NCI-H446 (cell line): ENCODE measurements around the gene TRIP10.
"Not testable (repeated sequence)": the region's sequence is repeated elsewhere in the genome, so short reads cannot be mapped to it uniquely, and the experiment has no call there.

ENCODE experiments used
- DNase-seq, 2 experiments: peaks; one replicate each; lab custom pipeline; 2025; lab: John Stamatoyannopoulos, UW

The TRIP10 gene, protein sequence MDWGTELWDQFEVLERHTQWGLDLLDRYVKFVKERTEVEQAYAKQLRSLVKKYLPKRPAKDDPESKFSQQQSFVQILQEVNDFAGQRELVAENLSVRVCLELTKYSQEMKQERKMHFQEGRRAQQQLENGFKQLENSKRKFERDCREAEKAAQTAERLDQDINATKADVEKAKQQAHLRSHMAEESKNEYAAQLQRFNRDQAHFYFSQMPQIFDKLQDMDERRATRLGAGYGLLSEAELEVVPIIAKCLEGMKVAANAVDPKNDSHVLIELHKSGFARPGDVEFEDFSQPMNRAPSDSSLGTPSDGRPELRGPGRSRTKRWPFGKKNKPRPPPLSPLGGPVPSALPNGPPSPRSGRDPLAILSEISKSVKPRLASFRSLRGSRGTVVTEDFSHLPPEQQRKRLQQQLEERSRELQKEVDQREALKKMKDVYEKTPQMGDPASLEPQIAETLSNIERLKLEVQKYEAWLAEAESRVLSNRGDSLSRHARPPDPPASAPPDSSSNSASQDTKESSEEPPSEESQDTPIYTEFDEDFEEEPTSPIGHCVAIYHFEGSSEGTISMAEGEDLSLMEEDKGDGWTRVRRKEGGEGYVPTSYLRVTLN

GRCh38 chr19:6739390-6739882 lies at the start of gene TRIP10:
TRIP10 (plus strand) TSS chr19:6739680; CDS start chr19:6739762, 82 bp downstream.
- DNase-seq: peak; percentile 69 to 88

DNA sequence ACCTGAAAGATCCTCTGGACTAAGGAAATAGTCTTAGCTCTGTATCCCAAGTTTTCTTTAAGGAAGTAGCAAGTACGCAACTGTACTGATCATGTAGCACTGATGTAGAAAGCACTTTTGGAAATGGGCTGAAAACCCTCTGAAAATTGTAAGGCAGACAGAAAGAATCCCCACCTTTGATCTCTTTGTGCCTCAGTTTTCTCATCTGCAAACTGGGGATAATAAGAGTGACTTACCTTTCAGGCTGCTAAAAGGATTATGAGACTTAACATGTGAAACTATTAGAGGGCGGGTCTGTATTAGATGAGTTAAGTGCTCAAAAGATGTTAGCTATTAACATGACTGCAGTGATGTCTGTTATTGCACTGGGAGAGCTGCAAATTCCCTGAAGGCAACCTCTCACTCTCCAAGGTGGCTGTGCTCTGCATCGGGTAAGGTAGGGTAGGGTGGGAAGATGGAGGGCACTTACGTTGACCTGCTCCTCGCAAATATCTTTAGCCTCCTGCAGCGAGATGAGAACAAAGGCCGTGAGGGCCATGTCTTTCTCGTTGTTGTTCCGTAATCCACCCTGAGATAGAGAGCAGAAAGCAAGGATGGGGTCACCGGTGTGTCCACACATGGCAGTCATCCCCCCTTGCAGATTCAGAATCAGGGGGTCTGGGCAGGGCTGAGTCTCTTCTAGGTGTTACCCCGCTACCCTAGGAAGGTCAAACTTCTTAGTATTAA lies 49.2 kb upstream of the TRIP10 start:
- DNase-seq: no peak

DNA sequence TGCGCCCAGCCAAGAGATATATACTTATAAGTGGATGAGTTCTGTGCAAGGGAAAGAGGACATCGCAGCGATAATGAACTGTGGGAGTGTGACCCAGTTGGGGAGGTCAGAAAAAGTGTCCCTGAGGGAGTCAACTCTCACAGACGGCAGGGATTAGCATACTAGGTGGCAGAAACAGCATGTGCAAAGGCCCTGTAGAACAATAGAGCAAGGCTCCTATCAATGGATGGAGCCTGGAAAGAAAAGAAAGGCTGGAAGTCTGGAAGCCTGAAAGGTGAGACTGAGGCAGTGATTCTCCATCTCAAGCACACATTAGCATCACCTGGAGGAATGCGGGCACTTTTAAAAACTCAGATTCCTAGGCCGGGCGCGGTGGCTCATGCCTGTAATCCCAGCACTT lies 48.1 kb upstream of the TRIP10 start:
- DNase-seq: no peak

DNA sequence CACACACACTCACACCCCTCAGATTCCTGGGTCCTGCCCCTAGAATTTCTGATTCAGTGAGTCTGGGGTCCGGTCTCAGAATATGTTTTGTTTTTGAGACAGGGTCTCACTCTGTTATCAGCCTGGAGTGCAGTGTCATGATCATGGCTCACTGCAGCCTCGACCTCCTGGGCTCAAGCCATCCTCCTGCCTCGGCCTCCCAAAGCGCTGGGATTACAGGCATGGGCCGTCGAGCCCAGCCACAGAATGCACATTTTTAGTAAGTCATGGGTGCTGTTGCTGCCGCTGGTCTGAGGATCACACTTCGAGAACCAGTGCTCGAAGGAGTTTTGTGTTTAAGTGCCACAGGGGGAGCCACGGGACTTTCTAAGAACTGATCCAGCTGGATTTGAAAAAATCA lies 47.5 kb upstream of the TRIP10 start:
- no peak for DNase-seq

DNA sequence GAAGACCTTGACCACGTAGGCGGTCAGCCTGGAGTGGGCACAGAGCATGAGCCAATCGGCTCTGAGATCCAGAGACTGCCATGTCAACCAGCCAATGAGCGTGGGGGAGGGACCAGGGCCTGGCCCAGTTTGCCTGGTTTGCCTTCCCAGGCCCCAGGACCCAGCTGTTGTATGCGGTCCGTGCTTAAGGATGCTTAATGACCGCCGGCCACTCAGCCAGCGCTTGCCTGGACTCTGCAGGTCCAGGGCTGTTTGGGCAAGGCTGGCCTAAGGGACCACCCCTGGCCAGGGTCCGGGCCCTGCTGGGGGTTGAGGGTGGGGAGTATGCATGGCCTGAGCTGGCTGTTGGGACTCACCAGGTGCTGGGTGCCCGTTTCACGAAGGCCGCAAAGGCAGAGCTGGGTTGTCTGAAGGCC lies 46.4 kb upstream of the TRIP10 start:
- no peak for DNase-seq

- DNase-seq: no peak
Measured at GRCh38 chr19:6693681-6694080, 45.8 kb upstream of the TRIP10 start.

DNA sequence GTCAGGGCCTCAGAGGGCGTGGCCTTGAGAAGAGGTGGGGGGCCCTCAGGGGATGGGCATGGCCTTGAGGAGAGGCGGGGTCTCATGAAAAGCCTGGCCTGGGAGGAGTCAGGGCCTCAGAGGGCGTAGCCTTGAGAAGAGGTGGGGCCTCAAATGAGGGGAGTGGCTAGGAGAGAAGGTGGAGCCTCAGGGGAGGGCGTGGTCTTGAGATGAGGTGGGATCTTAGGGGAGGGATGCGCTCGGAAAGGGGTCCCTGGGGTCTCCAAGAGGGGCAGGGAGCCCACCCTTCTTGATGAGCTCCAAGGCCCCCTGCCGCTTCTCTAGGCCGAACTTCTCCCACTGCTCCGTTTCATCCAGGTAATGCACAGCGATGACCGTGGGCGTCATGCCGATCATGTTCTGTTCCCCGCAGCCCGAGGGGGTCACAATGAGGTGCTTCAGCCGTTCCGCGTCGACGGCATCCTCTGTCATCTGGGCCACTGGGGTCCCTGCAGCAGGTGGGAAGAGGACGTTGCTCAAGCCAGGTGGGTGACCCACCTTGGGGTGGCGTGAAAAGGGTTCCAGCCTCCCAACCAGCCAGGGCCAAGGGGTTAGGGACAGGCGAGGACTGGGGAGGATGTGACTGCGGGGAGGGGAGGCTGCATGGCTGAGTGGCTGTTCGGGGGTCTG lies 45.2 kb upstream of the TRIP10 start:
- DNase-seq: no peak

- DNase-seq: no peak
Measured at GRCh38 chr19:6696239-6696820, 43.1 kb upstream of the TRIP10 start.

DNA sequence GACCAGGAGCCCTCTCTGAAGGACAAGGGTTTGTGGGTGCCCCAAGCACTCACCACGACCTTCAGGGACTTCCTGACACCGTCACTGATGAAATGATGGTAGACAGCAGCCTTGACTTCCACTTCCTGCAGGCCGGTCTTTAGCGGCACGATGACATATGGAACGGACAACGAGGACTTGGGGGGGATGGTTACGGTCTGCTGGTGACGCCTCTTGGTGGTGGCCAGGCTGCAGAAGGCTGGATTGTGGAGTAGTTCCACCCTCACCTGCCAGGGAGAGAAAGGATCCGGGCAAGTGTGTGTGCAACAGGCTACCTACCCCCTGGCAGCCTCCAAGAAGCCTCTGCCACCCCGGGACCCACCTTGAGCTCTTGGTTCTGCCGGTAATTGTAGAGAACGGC lies 42.2 kb upstream of the TRIP10 start:
- DNase-seq: no peak

GRCh38 chr19:6699935-6700334 lies 39.5 kb upstream of the TRIP10 start:
- DNase-seq: no peak

DNA sequence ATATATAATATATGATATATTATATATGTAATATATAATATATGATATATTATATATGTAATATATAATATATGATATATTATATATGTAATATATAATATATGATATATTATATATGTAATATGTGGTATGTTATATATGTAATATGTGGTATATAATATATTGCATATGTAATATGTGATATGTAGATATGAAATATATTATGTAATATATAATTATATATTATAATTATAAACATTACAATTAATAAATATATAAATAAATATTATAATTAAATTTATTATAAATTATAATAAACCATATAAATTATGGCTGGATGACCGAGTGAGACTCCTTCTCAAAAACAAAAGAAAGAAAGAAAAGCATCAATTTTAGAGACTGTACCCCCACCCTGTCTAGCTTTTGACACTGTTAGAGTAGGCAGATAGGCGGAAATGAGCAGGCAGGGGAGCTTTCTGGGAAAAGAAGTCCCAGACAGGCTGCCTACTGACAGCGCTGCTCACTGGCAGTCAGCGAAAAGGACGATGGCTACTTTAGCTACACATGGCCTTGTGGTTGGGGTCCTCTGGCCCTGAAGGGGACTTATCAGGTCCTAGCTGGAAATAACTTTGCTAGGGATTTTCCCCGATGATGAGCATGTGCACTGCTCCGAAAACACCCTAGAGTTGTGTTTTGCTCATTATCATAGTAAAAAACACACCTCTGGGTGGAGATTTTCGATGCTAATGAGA lies 38.7 kb upstream of the TRIP10 start:
- DNase-seq: no peak

DNA sequence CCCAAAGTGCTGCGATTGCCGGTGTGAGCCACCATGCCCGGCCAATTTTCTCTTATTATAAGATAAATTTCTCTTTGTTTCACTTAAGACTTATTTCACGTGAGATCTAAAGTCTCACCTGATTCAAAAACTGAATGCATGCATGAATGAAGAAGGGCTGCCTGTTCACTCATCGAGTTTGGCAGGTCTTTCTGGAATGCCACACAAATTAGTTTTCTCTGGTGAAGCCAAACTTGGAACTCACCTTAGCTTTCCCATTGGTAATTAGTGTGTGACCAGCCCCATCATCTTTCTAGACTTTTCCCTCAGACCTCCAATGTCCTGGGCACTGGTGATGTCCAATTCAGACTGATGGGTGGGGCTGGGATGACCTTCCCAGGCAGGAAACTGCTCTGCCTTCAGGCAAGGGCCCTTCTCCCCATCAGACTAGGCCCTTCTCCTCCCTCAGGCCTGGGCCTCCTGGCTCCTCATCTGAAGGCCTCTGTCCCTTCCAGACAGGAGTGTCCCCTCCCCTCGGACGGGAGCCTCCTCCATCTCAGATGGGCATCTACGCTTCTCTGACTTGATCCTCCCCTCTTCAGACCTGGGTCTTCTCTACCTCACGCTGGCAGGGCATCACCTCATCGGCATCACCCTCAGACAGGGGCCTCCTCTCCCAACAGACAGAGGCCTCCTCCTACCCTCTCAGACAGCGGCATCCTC lies 33.4 kb upstream of the TRIP10 start:
- DNase-seq: no peak

GRCh38 chr19:6706633-6706958 lies 32.9 kb upstream of the TRIP10 start:
- DNase-seq: no peak

DNA sequence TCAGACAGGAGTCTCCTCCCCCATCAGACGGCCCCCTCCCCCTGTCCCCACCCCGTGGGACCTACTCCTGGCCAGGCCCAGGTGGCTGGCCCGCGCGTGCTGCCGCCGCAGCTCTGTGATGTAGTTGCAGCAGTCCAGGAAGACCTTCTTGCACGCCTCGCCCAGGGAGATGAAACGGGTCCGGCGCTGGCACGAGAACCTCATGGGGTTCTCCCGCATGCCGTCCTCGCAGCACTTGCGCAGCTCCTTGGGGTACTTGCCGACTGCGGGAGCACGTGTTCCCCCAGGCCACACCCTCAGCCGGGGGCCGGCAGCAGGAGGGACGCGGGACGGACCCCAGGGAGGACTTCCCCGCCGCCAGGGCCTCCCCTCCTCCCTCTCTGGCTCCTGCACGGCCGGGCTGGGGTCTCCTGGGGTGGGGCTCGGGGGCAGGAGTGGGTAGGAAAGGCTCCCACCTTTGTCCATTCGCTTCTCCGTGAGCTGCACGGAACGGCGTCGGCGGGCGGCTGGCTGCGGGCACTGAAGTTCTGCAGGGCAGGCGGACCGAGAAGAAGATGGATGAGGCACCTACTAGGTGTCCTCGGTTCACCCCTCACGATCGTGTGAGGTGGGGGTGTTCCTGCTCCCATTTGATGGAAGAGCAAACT lies 32.3 kb upstream of the TRIP10 start:
- no peak for DNase-seq

DNA sequence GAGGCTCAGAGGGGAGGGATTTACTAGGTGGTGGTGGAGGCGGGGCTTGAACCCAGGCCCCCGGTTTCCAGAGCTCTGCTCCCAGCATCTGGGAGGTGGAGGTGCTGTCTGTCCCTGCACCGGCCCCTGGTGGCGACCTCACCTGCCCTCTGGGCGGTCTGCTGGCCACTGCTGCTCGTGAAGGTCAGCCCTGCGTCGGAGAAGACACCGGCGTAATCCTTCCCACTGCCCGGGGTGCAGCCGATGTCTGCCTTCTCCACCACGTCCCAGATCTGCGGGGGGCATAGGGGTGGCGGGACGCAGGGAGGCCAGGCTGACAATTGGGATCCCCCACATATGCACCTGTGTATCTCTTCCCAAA lies 31.8 kb upstream of the TRIP10 start:
- DNase-seq: no peak

- DNase-seq: no peak
Measured at GRCh38 chr19:6708346-6708745, 31.1 kb upstream of the TRIP10 start.

DNA sequence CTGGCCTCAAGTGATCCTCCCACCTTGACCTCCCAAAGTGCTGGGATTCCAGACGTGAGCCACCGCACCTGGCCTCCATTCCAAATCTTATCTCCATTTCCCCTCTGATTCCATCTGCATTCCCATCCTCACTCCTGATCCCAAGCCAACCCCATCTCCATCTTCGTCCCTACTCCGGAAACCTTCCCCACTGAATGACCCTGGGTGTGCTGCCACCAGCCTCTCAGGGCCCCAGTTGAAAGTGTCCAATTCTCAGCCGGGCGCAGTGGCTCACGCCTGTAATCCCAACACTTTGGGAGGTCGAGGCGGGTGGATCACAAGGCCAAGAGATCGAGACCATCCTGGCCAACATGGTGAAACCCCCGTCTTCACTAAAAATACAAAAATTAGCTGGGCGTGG lies 30.6 kb upstream of the TRIP10 start:
- not testable (repeated sequence) for DNase-seq

GRCh38 chr19:6709549-6709948 lies 29.9 kb upstream of the TRIP10 start:
- no peak for DNase-seq

- DNase-seq: no peak
Measured at GRCh38 chr19:6710273-6711077, 29.0 kb upstream of the TRIP10 start.

DNA sequence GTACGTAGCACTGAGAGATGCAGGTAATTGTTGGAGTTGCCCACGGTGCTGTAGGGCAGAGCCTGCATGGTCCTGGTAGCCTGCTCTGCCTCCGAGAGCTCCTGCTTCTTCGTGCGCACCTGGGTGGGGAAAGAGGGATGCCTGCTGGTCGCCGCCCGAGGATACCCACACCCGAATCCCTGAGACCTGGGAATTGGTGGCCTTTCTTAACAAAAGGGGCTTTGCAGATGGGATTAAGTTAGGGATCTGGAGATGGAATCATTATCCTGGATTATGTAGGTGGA lies 28.5 kb upstream of the TRIP10 start:
- no peak for DNase-seq
